Measurements from ENCODE around the gene SELENOO.

The SELENOO gene

DNA sequence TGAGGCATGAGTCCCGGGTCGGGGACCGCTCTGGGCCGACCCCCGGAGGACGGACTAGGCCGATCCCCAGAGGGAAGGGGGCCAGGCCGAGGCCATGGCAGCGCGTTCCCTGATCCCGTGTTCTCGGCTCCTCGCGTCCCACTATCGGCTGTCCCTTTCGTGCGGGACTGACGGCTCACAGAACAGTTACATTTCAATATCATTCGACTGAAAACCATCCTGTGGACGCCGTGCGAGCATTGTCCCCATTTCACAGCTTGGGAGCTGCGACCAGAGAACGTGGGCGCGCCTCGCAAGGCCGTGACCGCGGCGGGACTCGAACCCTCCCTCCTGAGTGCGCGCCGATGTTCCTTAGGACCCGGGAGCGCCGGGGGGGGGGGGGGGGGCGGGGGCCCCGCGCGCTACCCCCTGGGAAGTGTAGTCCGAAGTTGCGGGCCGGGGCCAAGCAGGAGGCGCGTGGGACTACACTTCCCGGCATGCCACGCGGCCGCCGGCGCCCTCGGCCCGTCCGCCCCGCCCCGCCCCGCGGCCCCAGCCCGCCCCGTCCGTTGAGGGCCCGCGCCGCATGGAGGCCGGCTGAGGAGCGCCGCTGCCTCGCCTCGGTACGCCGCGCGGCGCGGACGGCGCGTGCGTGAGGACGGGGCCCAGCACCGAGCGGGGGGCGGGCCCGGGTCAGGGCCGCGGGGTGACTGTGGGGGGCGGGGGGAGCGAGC, 15.3 kb upstream of the SELENOO start, which contains the start of gene TRABD:
TRABD (plus strand) TSS at position 539 of the 713 bp plus-strand sequence. CDS start 7,148 bp downstream, outside the sequence.
- peak; percentile 88 for DNase-seq

- no peak for DNase-seq
Measured at GRCh38 chr22:50186181-50186714, 14.6 kb upstream of the SELENOO start.

DNA sequence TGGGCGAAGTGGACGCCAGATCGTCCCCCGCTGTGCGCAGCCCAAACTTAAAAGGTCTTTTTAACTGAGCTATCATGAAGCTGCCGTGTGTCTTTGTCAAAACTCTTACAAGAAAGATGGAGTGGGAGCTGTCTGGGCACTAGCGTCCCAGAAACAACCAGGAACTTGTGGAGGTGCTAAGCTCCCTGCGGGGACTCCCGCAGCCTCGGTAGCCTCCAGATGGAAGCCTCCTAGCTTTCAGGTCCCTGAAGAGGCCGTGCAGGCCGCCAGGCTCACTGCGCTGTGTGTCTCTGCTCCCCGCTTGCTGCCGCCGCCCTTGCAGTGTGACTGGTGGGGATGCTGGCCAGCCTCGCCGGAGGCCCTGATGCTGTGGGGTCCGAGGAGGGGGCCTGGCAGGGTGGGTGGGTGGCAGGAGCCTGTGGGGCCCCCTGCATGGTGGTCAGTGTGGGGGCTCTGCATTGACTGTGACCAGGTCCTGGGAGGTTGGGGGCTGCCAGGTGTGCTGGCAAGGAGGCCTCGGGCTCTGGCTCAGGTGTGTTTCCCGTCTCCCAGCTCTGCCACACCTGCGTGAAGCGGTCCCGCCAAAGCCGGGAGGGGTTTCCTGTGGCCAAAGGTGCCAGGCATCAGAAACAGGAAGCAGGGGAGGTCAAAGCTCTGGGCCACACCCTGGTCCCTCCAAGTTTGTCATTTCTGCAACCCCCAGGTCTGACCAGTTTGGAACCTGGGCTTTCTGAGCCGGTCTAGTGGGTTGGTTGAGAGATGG, 13.9 kb upstream of the SELENOO start:
- DNase-seq = peak; percentile 18

DNA sequence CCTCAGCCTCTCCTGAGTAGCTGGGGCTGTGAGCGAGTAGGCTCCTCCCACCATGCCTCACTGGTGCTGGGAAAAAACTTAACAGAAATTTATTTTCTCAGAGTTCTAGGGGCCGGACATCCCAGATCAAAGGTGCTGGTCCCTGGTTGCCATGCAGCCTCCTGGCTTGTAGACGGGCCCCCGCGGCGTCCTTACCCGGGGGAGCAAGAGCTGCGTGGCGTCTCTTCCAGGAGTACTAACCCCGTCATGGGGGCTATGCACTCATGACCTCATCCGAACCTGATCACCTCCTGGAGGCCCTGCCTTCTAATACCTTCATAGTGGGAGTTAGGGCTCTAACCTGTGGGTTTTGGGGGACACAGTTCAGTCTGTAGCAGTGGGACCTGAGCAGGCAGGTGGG, 12.5 kb upstream of the SELENOO start:
- DNase-seq = no peak

DNA sequence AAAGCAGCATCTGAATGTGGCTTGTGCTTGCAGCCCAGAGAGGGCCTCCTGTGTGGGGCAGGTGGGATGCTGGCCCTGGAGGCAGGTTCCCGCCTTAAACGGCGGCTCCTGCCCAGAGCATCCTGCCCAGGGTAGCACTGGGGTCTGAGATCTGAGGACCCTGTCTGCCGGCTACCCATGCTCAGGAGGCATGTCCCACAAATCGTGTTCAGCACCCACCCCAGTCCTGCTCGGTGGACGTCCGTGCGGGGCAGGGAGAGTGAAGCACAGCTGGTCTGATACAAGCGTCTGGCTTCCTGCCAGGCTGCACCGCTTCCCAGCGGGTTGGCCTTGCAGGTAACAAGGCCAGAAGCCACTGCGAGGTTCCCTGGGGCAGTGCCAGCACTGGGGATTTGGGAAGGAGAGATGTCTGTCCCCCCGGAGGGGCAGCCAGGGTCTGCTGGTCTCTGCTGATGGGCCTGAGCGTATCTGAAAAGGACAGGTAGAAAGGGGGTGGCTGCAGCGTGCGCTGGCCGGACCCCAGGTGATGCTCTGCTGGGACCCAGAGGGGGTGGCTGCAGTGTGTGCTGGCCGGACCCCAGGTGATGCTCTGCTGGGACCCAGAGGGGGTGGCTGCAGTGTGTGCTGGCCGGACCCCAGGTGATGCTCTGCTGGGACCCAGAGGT, 11.5 kb upstream of the SELENOO start:
- peak; percentile 71 for DNase-seq

- DNase-seq = peak; percentile 60
Measured at GRCh38 chr22:50189849-50190181, 11.0 kb upstream of the SELENOO start.

GRCh38 chr22:50190182-50190940, 10.4 kb upstream of the SELENOO start:
- peak; percentile 65 for DNase-seq

DNA sequence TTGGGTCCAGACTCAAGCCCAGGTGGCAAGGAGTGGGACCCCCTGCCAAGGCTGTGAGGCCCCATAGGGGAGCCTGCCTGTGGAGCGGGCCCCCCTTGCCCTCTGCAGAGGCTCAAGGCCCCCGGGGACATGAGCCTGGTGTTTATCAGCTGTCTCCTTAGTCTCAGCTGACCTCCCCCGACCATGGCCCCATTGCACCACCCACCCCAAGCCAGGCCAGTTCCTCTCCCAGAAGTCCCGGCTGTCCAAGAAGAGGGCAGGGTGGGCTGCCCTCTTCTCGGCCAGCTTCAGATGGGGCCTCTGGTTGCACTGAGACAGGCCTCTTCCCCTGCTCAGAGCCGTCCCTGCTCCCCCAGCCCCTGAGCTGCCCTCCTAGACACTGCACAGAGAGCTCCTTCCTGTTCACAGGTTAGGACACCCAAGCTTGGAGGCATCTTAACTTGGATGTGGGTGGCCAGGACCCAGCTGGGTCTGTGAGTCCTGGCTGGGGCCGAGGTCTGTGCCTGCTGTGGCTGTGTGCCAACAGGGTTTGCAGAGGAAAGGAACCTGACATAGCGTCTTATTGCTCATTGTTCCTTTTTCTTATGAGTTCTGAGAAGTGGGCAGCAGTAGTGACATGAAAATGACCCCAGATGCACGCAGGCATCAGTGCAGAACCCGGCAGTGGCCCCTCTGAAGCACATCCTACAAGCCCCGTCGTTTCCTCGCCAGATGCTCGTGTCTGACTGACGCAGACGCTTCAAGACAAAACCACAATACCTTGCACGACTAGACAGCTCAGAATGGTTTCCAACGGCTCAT, 9.7 kb upstream of the SELENOO start:
- no peak for DNase-seq

- no peak for DNase-seq
Measured at GRCh38 chr22:50192436-50193204, 8.2 kb upstream of the SELENOO start.

- DNase-seq = no peak
Measured at GRCh38 chr22:50193621-50194020, 7.2 kb upstream of the SELENOO start.

GRCh38 chr22:50194037-50194805, 6.6 kb upstream of the SELENOO start:
- no peak for DNase-seq

DNA sequence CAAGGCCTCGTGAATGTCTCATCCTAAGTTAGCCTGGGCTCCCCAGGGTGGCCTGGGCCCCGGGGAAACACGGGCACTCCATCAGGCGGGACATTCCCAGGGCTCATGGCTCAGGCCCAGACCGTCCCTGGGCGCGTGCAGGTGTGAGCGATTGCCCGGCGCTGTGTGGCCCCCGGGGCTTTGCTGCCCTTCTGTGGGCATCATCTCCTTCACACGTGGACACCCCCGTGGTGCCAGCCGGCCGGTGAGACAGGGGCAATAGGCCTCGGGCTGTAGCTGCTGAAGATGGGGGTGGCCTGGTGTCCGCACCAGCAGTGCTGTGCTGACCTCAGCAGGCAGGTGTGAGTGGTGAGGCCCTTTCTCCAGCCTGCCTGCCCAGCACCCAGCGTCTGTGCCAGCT, 4.6 kb upstream of the SELENOO start:
- DNase-seq = no peak

GRCh38 chr22:50197000-50197800, 3.6 kb upstream of the SELENOO start:
- no peak for DNase-seq

DNA sequence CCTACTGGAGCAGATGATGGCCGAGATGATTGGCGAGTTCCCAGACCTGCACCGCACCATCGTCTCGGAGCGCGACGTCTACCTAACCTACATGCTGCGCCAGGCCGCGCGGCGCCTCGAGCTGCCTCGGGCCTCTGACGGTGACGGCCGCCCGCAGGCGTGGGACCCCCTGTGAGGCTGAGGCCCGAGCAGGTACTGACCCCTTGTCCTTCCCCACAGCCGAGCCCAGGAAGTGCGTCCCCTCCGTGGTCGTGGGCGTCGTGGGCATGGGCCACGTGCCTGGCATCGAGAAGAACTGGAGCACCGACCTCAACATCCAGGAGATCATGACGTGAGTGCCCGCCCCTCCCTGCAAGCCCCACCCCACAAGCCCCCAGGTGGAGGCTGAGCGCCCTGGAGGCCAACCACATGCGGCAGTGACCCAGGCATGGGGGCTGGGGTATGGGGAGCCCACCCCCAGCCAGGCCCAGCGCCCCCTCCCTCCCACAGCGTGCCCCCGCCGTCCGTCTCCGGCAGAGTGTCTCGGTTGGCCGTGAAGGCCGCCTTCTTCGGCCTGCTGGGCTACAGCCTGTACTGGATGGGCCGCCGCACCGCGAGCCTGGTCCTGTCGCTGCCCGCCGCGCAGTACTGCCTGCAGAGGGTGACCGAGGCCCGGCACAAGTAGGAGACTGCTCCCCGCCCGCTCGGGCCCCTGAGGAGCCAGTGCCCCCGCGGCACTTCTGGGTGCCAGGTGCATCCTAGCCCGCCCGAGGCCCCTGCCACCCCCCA, 2.8 kb upstream of the SELENOO start:
- DNase-seq = no peak

DNA sequence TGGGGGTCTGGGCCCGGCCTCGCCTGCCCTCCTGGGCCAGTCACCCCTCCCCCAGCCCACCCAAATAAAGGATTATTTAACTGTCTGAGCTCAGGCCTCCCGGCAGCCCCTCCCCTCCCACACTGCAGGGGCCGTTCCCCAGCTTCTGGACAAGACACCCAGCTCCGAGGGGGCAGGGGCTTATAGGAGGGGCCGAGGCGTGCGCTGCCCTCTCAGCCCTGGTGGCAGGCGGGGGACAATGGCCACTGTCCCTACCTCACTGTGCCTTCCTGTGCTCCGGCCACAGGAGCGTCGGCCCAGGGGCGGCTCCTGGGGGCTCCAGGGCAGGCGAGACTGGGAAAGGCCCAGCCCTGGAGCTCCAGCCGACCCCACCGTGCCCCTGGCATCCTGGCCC, 2.2 kb upstream of the SELENOO start:
- DNase-seq = no peak

DNA sequence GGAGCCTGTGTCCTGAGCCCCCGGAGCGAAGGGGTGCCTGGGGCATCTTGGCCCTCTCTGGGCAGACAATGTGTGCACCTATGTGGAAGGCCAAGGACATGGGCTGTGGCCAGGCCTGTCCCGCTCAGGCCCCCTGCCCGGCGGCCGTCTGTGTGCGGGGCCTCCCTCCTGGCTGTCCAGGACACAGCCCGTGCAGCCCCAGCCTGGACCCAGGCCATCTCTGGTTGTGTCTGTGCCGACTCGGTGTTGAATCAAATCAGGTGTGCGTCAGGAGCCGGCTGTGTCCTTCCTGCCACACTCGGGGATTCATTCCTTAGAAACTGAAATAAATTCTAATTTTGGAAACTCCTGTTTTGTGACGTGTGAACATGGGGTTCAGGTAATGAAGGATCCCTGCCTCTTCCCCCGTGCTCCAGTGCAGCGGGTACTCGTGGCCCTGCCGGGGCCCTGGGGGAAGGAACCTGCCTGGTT, 1.5 kb upstream of the SELENOO start:
- DNase-seq = no peak

DNA sequence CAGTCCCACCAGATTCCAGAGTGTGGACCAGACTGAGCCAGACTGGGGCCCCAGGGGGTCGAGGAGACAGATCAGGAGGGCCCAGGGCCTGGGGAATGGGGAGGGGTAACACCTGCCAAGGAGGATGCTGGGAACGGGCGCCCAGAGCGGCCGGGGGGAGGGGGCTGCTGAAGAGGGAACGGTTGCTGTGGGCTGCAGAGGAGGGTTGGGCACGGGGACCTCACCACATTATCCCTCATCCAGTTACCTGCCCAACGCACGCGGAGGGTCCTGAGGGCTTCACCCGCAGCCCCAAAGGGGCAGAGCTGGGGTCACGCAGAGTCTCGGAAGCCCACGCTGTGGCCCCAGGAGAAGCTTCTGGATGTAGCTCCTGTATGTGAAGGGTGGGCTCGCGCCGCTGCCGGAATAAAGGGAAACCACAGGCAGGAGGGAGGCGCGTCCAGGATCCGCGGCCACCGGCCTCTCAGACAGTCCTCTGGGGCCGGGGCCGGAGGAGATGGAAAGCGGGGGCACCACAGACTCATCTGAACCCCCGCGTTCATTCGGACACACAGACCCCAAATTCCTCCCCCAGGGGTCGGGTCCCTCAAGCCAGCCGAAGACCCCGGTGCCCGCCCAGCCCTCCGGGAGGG, 866 bp upstream of the SELENOO start:
- DNase-seq = peak; percentile 32
